HG03342 (cell line): ENCODE measurements around the gene AHRR.
A peak's percentile ranks its signal among the peaks of the same experiment; 100 is the strongest.
"Not testable (repeated sequence)": the region's sequence is repeated elsewhere in the genome, so short reads cannot be mapped to it uniquely, and the experiment has no call there.

Experiments
- ATAC-seq: cut with Tn5 transposase; IDR thresholded peaks from one replicate; pipeline ENCODE4 v1.9.1; 2021; ENCODE audit warnings: mild to moderate bottlenecking, moderate library complexity; ENCODE audit not compliant: unreplicated experiment

Gene AHRR

DNA sequence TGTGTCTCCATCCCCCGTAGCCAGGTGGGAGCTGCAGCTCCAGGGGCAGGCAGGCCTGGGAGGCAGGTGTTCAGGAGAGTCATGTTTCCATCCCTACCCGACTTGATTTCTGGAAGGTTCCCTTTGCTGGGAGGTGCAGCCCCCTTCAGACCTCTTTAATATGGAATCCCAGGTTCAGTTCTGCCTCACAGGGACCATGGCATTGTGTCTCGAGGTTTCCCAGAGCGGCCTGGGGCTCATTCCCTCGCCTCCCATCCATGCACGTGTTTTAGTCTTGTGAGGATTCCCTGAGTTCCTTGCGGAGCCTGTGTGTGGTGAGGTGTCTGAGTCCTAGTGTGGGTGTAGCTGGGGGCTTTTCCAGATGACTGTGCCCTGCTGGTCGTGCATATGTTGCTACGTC lies 16.5 kb upstream of the AHRR start:
- no peak for ATAC-seq

DNA sequence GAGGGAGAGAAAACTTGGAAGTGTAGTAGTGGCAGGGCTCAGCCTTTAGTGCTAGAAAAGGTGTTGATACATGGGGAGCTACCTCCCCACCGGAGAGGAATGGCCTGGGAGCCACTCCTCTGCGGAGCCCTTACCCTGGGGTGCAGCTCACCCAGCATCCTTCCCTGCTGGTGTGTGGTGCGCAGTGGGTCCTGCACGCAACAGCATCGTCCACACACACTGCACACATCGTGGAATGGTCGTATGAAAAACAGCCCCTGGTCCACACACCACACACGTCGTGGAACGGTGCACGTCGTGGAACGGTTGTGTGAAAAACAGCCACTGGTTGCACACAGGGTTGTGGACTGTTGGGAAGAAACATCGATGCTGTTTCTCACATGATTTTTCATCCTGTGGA lies 16.1 kb upstream of the AHRR start:
- ATAC-seq, result no peak

DNA sequence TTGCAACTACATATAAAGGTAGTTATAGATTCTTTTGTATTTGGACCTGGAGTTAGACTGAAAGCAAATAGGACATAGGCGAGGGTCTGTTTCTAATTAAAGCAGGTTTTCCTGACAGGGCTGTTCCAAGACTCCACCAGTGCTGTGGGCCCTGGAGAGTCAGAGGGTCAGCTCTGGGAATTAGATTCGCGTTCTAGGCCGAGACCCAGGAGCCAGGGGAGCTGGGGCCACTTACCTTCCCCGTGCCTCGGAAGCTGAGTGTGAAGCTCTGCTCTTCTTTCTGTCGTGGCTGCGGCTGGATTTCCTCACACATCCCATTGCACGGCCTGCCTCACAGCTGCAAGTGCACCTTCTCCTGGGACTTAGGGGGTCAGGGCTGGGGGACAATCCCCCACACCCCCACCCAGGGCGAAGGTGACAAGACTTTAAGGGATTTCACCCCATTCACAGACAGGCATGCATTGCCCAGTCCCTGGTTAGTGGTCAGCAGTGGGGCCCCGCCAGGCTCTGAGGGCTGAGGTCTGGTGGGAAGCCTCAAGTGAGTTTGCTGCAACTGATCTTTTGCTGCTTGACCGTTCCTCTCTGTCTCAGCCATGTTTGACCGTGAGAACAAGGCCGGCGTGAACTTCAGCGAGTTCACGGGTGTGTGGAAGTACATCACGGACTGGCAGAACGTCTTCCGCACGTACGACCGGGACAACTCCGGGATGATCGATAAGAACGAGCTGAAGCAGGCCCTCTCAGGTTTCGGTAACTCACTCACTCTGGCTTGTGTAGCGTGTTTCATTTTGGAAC lies 15.3 kb upstream of the AHRR start:
- ATAC-seq, result no peak

DNA sequence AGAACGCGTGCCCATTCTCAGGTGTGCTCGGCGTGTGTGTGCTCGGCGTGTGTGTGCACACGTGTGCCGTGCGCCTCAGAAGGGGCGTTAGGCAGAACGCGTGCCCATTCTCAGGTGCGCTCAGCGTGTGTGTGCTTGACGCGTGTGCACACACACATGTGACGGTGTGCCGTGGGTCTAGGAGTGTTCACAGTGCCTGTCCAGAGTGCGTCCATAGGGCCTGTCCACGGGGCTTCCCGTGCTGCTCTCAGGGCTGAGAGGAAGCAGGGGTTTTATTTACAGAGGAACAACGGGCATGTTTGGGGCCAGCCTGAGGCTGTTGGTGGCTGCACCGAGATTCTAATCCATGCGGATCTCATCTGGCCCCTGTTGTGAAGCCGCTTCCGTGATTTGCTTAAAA lies 14.2 kb upstream of the AHRR start:
- ATAC-seq, result no peak

DNA sequence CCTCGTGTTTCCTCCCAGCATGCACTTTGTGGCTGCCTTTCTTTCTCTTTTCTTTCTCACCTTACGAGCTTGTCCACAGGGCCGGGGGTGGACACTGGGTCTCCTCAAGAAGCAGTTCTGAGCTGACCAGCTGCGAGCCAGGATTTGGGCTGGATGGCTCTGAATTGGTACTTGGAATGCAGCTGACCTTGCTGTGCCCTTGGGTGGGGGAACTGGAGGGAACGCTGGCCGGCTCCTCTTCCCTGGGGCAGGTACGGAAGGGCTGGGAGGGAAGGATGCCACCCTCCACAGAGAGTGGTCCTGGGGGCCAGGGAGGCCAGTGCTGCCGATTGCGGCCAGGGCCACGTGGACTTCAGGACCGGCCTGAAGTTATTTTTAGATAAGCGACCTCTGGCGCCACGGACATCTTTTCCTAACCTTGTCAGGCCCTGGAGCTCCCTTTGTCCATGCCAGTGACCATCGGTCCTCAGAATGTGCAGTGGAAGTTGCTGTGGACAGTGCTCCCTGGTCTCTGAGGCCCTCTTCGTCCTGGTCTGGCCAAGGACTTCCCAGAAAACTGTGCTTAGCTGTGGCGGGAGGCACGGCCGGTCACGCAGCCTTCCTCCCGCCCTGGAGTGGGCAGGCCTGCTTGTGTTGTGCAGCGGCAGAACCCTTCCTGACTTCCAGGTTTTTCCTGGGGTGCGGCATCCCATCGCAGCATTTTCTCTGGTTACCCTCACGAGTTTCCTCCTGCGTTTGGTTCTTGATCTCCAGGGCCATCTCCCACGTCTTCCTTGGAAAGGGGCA lies 13.5 kb upstream of the AHRR start:
- no peak for ATAC-seq

DNA sequence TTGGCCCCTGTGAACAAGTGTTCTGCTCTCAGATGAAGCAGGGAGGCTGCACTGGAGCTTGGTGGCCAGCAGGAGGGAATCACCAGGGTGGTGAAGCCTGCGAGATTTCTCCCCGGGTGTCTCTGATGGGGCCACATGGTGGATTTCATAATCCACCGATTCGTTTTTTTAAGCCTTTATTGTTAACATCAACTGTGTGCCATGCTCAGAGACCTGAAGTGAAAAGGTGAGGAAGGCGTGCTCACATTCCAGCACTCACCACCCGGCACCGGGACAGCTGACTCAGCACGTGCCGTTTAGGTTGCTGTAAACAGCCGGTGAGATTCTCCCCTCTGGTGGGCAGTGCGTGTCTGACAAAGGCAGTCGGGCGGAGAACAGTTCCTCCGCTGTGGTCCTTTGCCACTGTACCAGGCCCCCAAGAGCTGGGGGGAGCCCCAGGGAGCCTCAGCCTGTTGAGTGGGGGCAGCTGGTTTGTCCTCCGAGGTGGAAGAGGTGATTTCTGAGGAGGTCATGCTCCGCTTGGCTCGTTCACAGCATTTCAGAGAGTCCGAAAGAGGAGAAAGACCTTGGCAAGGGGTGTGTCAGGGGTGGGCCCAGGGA lies 12.7 kb upstream of the AHRR start:
- ATAC-seq, result no peak

DNA sequence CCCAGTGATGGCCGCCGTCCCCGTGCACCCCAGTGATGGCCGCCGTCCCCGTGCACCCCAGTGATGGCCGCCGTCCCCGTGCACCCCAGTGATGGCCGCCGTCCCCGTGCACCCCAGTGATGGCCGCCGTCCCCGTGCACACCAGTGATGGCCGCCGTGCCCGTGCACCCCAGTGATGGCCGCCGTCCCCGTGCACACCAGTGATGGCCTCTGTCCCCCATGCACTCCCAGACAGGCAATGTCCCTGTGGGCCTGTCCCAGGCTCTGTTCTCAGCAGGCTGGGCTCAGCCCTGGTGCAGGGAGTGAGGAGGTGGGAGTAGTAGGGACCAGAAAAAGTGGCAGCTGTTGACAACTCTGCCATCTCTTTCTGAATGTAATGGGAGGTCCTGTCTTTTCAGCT lies 11.7 kb upstream of the AHRR start:
- ATAC-seq, result not testable (repeated sequence)

DNA sequence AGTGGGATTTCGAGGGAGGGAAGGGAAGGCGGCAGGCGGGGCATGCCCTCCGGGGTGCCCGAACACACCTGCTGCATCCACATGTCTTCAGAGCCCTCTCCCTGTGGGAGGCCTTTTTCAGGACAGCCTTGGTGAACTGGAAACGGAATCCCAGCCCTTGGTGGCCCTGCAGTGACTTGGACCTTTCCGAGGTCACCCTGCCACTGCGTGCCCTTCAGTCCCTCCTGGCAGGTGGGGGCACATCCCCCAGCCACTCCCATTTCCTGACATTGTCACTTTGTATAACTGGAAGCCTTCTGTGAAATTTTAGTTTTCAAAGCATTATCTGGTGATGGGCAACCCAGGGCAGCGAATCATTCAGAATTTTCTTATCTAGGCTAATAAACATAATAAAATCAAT lies 11.0 kb upstream of the AHRR start:
- no peak for ATAC-seq

DNA sequence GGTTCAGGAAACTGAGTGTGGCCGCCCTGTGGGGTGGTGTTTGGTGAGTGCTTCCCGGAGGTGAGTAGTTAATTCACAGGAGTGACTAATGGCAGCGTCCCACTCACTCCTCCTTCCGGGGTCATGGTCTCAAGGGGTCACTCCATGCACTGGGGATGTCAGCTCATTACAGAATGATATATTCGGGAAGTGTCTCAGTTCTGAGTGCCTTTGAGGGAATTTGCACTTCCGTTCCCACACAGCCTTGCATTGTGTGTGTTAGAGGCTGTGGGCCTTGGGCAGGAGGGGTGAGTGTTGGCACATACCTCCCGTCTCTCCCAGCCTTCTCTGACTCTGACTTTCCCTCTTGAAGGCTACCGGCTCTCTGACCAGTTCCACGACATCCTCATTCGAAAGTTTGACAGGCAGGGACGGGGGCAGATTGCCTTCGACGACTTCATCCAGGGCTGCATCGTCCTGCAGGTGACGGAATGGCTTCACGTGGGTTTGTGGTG lies 10.5 kb upstream of the AHRR start:
- no peak for ATAC-seq

DNA sequence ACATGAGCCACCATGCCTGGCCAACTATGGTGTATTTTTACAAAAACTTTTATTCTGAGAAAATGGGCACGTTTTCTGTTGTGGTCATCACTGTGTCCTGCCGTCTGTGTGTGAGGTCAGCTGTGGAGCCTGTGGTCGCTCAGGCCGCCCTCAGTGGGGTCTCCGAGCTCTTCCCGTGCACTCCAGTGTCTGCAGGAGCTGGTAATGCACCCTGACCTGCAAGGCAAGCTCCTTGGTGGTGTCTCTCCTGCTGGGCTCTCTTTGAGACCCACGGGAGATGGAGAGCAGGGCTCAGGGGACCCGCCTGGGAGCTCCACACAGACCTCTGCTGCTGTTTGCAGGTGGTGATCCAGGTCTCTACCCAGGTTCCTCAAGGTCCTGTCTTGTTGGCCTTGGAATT lies 9.6 kb upstream of the AHRR start:
- no peak for ATAC-seq

DNA sequence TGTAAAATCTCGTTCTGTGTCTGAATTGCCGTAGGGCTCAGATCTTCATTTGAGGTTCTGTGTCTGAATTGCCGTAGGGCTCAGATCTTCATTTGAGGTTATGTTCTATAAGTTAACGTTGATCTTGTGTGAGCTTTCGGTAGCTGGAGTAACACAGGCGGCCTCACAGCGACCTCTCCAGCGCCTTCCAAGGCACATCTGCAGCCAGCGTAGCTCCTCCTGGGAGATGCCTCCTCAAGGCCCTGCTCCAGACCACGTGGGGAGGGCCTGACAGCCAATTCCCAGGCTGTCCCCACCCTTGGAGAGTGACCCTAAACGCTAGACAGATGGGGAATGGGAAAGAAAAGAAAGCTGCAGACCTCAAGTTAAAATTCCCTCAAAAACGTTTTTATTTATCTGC lies 8.7 kb upstream of the AHRR start:
- no peak for ATAC-seq

DNA sequence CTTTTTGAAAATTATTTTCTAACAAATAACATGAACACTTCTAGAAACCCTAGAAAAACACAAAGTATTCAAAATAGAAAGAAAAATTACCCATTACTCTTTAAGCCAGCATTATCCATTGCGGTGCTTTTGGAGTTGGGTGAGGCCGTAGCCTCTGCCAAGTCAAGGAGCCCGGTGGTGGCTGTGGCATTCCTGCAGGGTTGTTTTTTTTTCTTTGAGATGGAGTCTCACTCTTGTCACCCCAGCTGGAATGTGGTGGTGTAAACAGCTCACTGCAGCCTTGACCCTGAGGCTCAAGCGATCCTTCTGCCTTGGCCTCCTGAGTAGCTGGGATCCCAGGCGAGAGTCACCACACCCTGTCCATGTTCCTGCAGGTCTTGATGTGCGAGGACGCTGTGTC lies 8.2 kb upstream of the AHRR start:
- ATAC-seq, result no peak

DNA sequence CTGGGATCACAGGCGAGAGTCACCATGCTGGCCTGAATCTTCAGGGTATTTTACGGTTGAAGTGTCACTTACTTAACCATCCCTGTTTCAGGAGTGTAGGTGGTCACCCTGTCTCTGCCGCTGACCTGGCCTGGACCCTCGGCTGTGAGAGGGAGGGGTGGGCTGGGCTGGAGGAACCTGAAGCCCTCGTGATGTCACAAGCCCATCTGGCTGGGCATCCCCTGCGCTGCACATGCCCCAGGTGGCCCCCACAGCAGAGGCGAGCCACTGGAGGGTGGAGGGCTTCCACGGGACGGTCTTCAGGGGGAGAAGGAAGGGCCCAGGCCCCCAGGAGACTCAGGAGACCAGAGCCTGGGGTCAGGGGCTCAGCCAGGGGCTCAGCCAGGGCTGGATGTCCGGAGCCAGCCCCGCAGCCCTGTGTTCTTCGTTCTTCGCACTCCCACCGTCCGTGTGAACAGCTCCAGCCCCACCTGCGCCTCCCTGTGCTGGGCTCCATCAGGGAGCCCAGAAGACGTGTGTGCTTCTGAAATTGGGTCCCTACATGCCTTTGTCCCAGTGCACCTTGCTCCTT lies 7.6 kb upstream of the AHRR start:
- no peak for ATAC-seq

DNA sequence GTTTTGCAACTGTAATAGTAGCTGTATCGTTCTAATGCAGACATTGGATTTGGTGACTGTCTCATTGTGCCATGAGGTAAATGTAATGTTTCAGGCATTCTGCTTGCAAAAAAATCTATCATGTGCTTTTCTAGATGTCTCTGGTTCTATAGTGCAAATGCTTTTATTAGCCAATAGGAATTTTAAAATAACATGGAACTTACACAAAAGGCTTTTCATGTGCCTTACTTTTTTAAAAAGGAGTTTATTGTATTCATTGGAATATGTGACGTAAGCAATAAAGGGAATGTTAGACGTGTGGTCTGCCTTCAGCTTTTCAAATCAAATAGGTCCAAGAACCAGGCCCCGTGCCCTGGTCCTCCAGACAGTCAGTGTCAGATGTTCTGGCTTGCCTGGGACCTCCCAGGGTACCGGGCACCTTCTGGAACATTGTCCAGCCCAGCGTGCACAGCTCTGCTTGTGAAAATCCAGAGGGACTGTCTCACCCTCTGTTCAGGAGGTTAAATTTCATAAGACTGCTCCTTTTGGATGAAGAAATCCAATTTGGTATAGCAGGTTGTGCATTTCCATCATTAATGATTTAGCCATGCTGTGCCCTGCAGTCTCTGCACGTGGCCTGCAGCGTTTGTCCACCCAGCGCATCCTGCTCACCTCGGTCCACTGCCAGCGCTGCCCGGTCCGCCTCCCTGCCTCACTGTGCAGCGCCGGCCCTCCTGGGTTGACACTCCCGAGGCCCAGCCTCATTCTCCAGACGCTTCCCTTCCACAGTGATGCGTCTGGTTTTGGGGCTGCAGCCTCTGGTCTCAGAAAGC lies 6.6 kb upstream of the AHRR start:
- ATAC-seq, result no peak

DNA sequence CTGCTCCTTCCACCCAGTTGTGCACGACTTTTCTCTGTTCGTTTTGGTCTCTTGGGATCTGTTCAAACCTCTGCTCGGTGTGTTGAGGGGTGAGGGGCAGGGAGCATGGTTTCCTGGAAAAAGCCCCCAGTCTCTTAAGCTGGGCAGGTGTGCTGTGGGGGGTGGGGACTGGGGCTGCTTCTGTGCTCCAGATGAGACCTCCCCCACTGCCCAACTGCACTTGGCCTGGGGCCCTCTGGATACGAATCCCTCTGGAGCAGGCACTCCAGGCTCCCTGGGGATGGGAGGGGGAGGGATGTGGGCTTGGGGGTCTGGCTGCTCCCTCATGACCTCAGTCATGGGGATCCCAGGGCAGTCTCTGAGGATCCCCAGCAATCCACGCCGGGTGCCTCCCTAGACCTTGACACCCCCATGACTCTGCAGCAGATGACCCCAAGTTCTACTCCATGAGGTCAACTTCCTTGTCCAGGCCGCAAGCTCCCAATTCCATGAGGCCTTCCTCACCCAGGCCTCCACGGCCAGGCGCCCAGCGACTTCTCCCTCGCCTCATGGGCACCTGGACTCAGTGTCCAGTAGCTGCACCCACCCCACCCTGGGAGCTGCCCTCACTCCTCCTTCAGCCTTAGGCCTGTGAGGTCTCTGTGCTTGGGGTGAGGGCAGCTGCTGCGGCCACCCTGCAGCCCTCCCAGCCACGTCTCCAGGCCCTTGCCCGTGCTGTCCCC lies 5.9 kb upstream of the AHRR start:
- no peak for ATAC-seq

DNA sequence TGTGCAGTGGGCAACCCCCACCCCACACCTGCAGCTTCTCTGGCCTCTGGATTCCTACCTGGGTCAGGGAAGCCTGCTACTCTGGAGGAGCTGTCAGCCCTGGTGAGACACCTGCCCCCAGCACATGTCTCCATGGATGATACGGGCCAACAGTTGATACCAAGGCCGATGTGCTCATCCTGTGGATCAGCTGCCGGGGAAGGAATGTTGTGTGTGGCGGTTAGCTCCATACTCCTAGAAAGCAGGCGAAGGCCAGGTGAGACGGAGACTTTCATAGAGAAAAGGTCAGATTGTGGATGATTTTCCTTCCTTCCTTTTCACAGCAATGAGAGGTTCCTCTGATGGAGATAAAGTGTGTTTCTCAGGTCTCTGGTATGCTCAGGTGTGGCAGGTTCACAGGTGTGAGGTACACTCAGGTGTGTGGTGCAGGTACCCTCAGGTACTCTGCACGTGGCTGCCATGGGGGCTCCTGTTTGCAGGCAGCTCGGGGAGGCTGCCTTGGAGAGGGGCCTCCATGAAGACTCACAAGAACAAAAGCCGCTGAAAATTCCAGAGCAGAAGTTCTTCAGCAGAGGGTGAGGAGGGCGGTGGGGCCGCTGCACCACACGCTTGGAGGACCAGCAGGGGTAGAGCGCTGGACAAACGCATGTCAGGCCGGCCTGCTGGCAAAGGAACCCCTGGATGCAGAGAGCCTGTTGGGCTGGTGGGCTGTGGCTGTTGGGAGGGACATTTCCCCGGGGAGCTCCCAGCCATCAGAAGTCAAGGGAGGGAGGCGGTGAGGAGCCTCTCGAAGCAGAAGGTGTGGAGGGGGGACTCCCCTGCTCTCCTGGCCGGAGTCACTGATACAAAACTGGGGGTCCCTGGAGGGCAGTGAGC lies 5.1 kb upstream of the AHRR start:
- peak; percentile 13 for ATAC-seq

DNA sequence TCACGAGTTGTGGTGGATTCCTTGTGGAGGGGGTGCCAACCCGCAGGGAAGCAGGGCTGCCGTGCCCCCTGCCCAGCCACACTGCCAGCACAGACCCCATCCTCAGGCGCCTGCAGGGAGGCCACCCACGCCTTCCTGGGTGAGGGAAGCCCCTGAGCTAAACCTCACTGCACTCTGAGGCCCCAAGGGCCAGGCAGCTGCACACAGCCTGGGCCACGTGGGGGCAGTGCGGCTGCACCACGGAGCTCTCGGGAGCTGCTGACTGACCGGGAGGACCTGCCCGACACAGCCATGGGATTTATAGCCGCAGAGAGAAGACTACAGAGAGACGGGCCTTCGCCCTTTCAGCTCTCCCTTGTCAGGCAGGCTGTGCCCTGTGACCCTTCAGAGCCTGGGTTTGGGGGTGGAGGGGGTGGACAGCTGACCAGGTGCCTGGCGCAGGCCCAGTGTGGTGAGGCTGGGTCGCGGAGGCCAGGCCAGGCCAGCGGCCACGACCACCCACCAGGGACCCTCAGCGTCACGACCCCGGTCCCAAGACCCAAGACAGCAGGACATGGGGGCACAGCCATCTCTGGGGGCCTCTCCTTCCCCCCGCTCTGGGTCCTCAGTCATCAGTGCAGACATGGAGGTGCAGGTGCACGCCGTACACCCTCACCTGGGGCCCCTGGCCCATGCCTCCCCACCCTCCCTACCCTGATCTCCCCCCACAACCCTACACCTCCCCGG lies 4.3 kb upstream of the AHRR start:
- peak; percentile 70 for ATAC-seq

DNA sequence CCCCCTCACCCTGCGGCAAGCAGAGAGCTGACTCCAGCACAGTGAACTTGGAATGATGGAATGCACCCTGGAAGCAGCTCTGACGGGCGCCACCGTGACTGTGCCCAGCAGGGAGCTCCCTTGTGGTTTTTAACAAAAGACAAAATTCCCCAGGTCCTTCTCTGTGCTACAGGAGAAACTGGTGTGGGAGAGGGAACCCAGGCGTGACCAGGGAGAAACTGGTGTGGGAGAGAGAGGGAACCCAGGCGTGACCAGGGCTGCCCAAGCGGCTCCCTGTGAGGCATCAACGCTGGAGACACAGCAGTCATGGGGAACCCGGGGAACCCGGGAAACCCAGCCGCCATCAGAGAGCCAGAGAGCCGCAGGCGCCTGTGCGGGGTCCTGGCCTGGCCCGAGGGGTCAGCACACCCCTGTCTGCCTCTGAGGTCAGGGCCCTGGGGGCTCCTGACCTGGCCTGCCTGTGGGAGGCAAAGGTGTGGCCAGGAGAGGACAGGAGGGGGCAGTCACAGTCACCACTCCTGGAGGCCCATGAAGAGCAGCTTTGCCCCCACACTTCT lies 3.1 kb upstream of the AHRR start:
- no peak for ATAC-seq
